HAP-1 (cell line): ENCODE results near the gene PPP2R5B.

Source experiments
- DNase-seq, 2 experiments: peaks; one replicate each; pipeline ENCODE4 v3.0.0-alpha.2; 2016 to 2020; ENCODE audit warnings: low spot score in 2 of 2
- H3K27me3 ChIP-seq: fragments of 250-450 bp; sonication (Bioruptor Pico); 2 replicates; pipeline ENCODE4 v1.5.1; 2020; ENCODE audit warnings: low read depth, mild to moderate bottlenecking, moderate library complexity
- H3K36me3 ChIP-seq: fragments of 250-450 bp; sonication (Bioruptor Pico); replicated peaks from 2 replicates; pipeline ENCODE4 v1.5.1; 2020; ENCODE audit warnings: mild to moderate bottlenecking
- H3K4me1 ChIP-seq: fragments of 250-450 bp; sonication (Bioruptor Pico); 2 replicates; pipeline ENCODE4 v1.5.1; 2020; ENCODE audit warnings: mild to moderate bottlenecking
- H3K4me3 ChIP-seq: fragments of 250-450 bp; sonication (Bioruptor Pico); 2 replicates; pipeline ENCODE4 v1.5.1; 2020; ENCODE audit warnings: mild to moderate bottlenecking, moderate library complexity
- H3K9me3 ChIP-seq: fragments of 250-450 bp; sonication (Bioruptor Pico); 2 replicates; pipeline ENCODE4 v1.5.1; 2020; ENCODE audit warnings: mild to moderate bottlenecking, moderate library complexity
- in situ Hi-C: fragments of 300-500 bp; cut with MboI; formaldehyde crosslinking; loops from 3 replicates; pipeline ENCODE4 v1.14.3; 2020; ENCODE audit warnings: low sequenced_read_pairs, inconsistent platforms, mixed read lengths

Gene PPP2R5B

GRCh38 chr11:64893194-64894069 is 31.1 kb upstream of the PPP2R5B start:
- in situ Hi-C loops: loop anchor here (5.0 kb wide), 1 partner anchor 46 kb away; no protein-coding TSS in a partner anchor
- DNase-seq: no peak
- no peak overlapping the region for H3K4me3 ChIP-seq

GRCh38 chr11:64894070-64894811 is 30.2 kb upstream of the PPP2R5B start:
- peak; percentile 37 to 96 for DNase-seq
- no peaks in the 10 kb centered on the region for H3K9me3 ChIP-seq
- in situ Hi-C loops: loop anchor here (5.0 kb wide), 1 partner anchor 47 kb away; no protein-coding TSS in a partner anchor
- no peaks in the 10 kb centered on the region for H3K4me1 ChIP-seq
- H3K4me3 ChIP-seq: no peak overlapping the region
- H3K27me3 ChIP-seq: no peaks in the 10 kb centered on the region
- peaks cover 13% of the 10 kb centered on the region for H3K36me3 ChIP-seq

More at GRCh38 chr11:64893194-64894069, 31.1 kb upstream of the PPP2R5B start:
- Histone ChIP-seq H3K27me3 (no peaks in the 10 kb centered on the region), H3K9me3 (no peaks in the 10 kb centered on the region), H3K4me1 (no peaks in the 10 kb centered on the region), H3K36me3 (peaks cover 13% of the 10 kb centered on the region)

- DNase-seq: no peak
- no peaks in the 10 kb centered on the region for H3K4me1 ChIP-seq
- H3K36me3 ChIP-seq: peaks cover 13% of the 10 kb centered on the region
- in situ Hi-C loops: loop anchor here (5.0 kb wide), 1 partner anchor 48 kb away; no protein-coding TSS in a partner anchor
- H3K9me3 ChIP-seq: no peaks in the 10 kb centered on the region
- no peaks in the 10 kb centered on the region for H3K27me3 ChIP-seq
- H3K4me3 ChIP-seq: no peak overlapping the region
Measured at GRCh38 chr11:64894812-64895452, 29.6 kb upstream of the PPP2R5B start.

GRCh38 chr11:64896448-64897022 is 28.0 kb upstream of the PPP2R5B start:
- Histone ChIP-seq H3K27me3 (no peaks in the 10 kb centered on the region), H3K4me3 (no peak overlapping the region), H3K36me3 (peaks cover 14% of the 10 kb centered on the region), H3K9me3 (no peaks in the 10 kb centered on the region), H3K4me1 (no peaks in the 10 kb centered on the region)
- in situ Hi-C loops: no loop called here
- no peak for DNase-seq

GRCh38 chr11:64897381-64898075 is 27.0 kb upstream of the PPP2R5B start:
- in situ Hi-C loops: no loop called here
- Histone ChIP-seq H3K9me3 (no peaks in the 10 kb centered on the region), H3K36me3 (peaks cover 16% of the 10 kb centered on the region), H3K4me3 (no peak overlapping the region), H3K27me3 (no peaks in the 10 kb centered on the region), H3K4me1 (no peaks in the 10 kb centered on the region)
- no peak for DNase-seq

GRCh38 chr11:64898076-64898445 is 26.4 kb upstream of the PPP2R5B start:
- H3K9me3 ChIP-seq: no peaks in the 10 kb centered on the region
- H3K27me3 ChIP-seq: no peaks in the 10 kb centered on the region
- in situ Hi-C loops: no loop called here
- H3K36me3 ChIP-seq: peaks cover 16% of the 10 kb centered on the region
- DNase-seq: no peak
- no peak overlapping the region for H3K4me3 ChIP-seq
- H3K4me1 ChIP-seq: no peaks in the 10 kb centered on the region

- Histone ChIP-seq H3K4me3 (no peak overlapping the region), H3K27me3 (no peaks in the 10 kb centered on the region), H3K9me3 (no peaks in the 10 kb centered on the region), H3K4me1 (no peaks in the 10 kb centered on the region), H3K36me3 (peaks cover 16% of the 10 kb centered on the region)
- in situ Hi-C loops: no loop called here
- DNase-seq: no peak
Measured at GRCh38 chr11:64898541-64898940, 25.9 kb upstream of the PPP2R5B start.

GRCh38 chr11:64900263-64900678 is 24.2 kb upstream of the PPP2R5B start:
- no peak overlapping the region for H3K4me3 ChIP-seq
- H3K36me3 ChIP-seq: peaks cover 10% of the 10 kb centered on the region
- no peaks in the 10 kb centered on the region for H3K9me3 ChIP-seq
- no peaks in the 10 kb centered on the region for H3K4me1 ChIP-seq
- H3K27me3 ChIP-seq: no peaks in the 10 kb centered on the region
- in situ Hi-C loops: no loop called here
- no peak for DNase-seq

- Histone ChIP-seq H3K9me3 (no peaks in the 10 kb centered on the region), H3K36me3 (peaks cover 13% of the 10 kb centered on the region), H3K4me1 (no peaks in the 10 kb centered on the region), H3K27me3 (no peaks in the 10 kb centered on the region), H3K4me3 (no peak overlapping the region)
- no peak for DNase-seq
- in situ Hi-C loops: no loop called here
Measured at GRCh38 chr11:64900774-64901173, 23.7 kb upstream of the PPP2R5B start.

GRCh38 chr11:64902102-64902900 is 22.2 kb upstream of the PPP2R5B start:
- no peaks in the 10 kb centered on the region for H3K27me3 ChIP-seq

GRCh38 chr11:64903291-64903833 is 21.1 kb upstream of the PPP2R5B start:
- Histone ChIP-seq H3K4me1 (no peaks in the 10 kb centered on the region), H3K36me3 (peaks cover 12% of the 10 kb centered on the region), H3K27me3 (no peaks in the 10 kb centered on the region), H3K9me3 (no peaks in the 10 kb centered on the region), H3K4me3 (no peak overlapping the region)
- DNase-seq: no peak
- in situ Hi-C loops: no loop called here

More at GRCh38 chr11:64902102-64902900, 22.2 kb upstream of the PPP2R5B start:
- no peak overlapping the region for H3K4me3 ChIP-seq
- H3K9me3 ChIP-seq: no peaks in the 10 kb centered on the region
- in situ Hi-C loops: no loop called here
- no peak for DNase-seq
- no peaks in the 10 kb centered on the region for H3K4me1 ChIP-seq
- H3K36me3 ChIP-seq: peaks cover 13% of the 10 kb centered on the region
